D721Med (cell line): Measurements from ENCODE around the gene PHGDH.

Experiments used
- DNase-seq: peaks from one replicate; pipeline ENCODE4 v3.0.0; 2011; ENCODE audit warnings: low spot score; ENCODE audit not compliant: insufficient read length
- FAIRE-seq: peaks from 2 replicates; lab custom pipeline; 2011; peaks lifted over from hg19 to GRCh38; lab: Jason Lieb, UNC
- CTCF ChIP-seq: IDR thresholded peaks from 2 replicates; pipeline ENCODE4 v1.5.1; 2012; ENCODE audit warnings: mild to moderate bottlenecking, control low read depth; ENCODE audit not compliant: insufficient read depth; ENCODE audit errors: missing control alignments

The PHGDH gene

DNA sequence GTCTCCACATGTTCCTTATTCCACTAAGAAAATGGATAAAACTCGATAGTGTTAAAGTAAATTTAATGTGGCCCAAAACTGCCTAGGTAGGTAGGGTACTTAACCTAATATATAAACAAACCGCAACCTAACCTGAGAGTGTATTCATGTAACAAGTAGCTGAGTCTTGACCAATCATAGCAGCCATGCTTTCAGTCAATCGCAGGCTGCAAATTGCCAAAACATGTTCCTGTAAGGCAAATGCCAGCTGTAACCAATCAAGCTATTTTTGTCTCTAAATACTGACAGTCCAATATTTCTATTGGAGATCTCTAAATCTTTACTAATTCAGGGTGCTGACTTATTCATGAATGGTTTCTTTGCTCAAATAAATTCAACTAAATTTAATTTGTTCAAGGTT lies 60.0 kb downstream of the PHGDH start:
- no peak for DNase-seq
- no peak for FAIRE-seq
- no peak for TF ChIP-seq CTCF

- no peak for FAIRE-seq
- TF ChIP-seq CTCF: no peak
- DNase-seq: no peak
Measured at GRCh38 chr1:119772298-119772697, 60.6 kb downstream of the PHGDH start.

GRCh38 chr1:119773711-119774241 lies 62.0 kb downstream of the PHGDH start:
- FAIRE-seq (no peak), DNase-seq (no peak)
- TF ChIP-seq CTCF: no peak

GRCh38 chr1:119774746-119775490 lies 63.2 kb downstream of the PHGDH start:
- no peak for TF ChIP-seq CTCF
- FAIRE-seq (no peak), DNase-seq (no peak)

DNA sequence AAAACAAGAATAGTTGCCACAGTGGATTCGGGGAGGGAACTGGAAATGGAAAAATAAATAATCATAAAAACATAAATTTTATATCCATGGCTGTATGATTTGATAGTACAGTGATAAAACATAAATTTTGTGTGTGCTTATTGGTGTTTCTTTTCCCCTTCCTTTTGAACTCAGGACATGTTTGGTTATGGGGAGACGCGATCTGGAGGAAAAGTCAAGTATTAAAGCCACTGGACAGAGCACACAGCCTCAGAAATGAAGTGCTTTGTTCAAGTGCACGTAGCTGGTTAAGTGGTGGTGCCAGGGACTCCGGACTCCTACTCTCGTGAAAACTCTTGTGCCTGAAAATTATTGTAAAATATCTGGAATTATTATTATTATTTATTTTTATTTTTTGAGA lies 66.6 kb downstream of the PHGDH start:
- no peak for FAIRE-seq
- no peak for TF ChIP-seq CTCF
- no peak for DNase-seq

- TF ChIP-seq CTCF: no peak
- FAIRE-seq (no peak), DNase-seq (no peak)
Measured at GRCh38 chr1:119778886-119779560, 67.3 kb downstream of the PHGDH start.

- no peak for DNase-seq
- TF ChIP-seq CTCF: no peak
- no peak for FAIRE-seq
Measured at GRCh38 chr1:119779869-119780356, 68.2 kb downstream of the PHGDH start.
